Measurements from ENCODE around the gene NEURL1B. TPM values are rescaled to one million over a fixed set of nuclear protein-coding genes. Genes with fewer than 3 reads are reported as not detected.

Gene NEURL1B
- total and polyA plus RNA-seq, 2 donors (not counting 1 experiment from before 2014, with no cell fraction given) = 0.06 to 0.17 TPM

DNA sequence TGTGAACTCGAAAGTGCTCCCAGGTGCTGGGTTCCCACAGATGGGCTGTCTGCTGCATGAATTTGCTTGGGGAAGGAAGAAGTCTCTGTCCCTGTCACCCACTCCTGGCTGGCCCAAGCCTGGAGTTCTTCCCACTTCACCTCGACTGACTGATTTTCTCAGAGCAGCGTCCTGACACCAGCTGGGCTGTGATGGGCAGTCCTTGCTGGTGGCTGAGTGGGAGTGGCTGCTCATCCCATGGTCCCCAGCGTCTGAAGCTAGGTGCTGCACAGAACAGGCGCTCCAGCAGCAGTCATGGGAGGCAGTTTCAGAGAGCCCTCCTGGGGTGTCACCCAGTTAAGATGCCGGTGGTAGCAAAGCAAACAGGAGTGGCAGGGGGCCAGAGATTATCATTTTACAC, 10.1 kb upstream of the NEURL1B start:
- H3K4me2 ChIP-seq (replicated peaks; ENCODE audit: low read depth, low read length, poor library complexity, severe bottlenecking) = no peak overlapping the region

More for the DNA sequence above, 10.1 kb upstream of the NEURL1B start:
- ChIA-PET CTCF (no interaction called here), POLR2A (no interaction called here)
- H3K4me1 ChIP-seq (ENCODE audit: control insufficient read depth in 2 of 2, insufficient read depth in 2 of 2, low read length in 2 of 2) = no peaks in the 10 kb centered on the region
- intact Hi-C loops (cut with micrococcal nuclease) = no loop called here
- no peaks in the 10 kb centered on the region for H3K27me3 ChIP-seq (replicated peaks in 1 of 4; ENCODE audit: control extremely low read depth in 1 of 4, control insufficient read depth in 3 of 4, insufficient read depth in 4 of 4, low read length in 3 of 4)
- no peak overlapping the region for H3K27ac Mint-ChIP-seq
- no peak overlapping the region for H2AFZ ChIP-seq (ENCODE audit: insufficient read depth, low read depth, low read length, poor library complexity, severe bottlenecking)
- DNase-seq (no peak), ATAC-seq (ENCODE audit: low read depth) (no peak)
- WGBS (ENCODE audit: insufficient coverage) = 88% methylated on average over 6 of the region's 6 CpGs
- no peak overlapping the region for H3K4me3 Mint-ChIP-seq
- TF ChIP-seq EZH2 (IDR thresholded peaks at IDR 0.05; ENCODE audit: borderline replicate concordance, insufficient read depth, low read depth, low read length, poor library complexity, severe bottlenecking) (no peak), CTCF (IDR thresholded peaks at IDR 0.05) (no peak)
- no peaks in the 10 kb centered on the region for H3K36me3 ChIP-seq (replicated peaks in 1 of 2; ENCODE audit: control extremely low read depth in 1 of 2, control insufficient read depth in 1 of 2, extremely low read depth in 1 of 2, insufficient read depth in 2 of 2, low read length in 1 of 2)
- H3K27me3 Mint-ChIP-seq = peaks cover 8% of the 10 kb centered on the region
- H4K20me1 ChIP-seq (ENCODE audit: control insufficient read depth, insufficient read depth, low read length, poor library complexity, severe bottlenecking) = no peaks in the 10 kb centered on the region
- H3K4me3 ChIP-seq (ENCODE audit: control extremely low read depth in 1 of 5, extremely low read depth in 1 of 5, insufficient read depth in 1 of 5, low read depth in 2 of 5, low read length in 4 of 5) = no peak overlapping the region
- no peaks in the 10 kb centered on the region for H3K79me2 ChIP-seq (ENCODE audit: control insufficient read depth, insufficient read depth, low read length)
- no peaks in the 10 kb centered on the region for H3K4me1 Mint-ChIP-seq
- peaks cover 0 to 4% (median 0%) of the 10 kb centered on the region in 3 donors for H3K9me3 ChIP-seq (ENCODE audit: control extremely low read depth in 1 of 3, control insufficient read depth in 2 of 3, insufficient read depth in 1 of 3, low read length in 2 of 3)
- no peak overlapping the region for H3K27ac ChIP-seq (ENCODE audit: low read length in 2 of 2)
- H3K9me3 Mint-ChIP-seq (ENCODE audit: insufficient read depth) = no peaks in the 10 kb centered on the region
- no peak overlapping the region for H3K9ac ChIP-seq (ENCODE audit: low read length)

Measured in B cell (primary cell).